ENCODE measurements around the gene RBMS2.

GRCh38 chr12:56521590-56522371 is at the start of gene RBMS2:
- no peak for TF ChIP-seq POLR2A (IDR thresholded peaks at IDR 0.05)
- no peak for TF ChIP-seq EP300 (IDR thresholded peaks at IDR 0.05)
- TF ChIP-seq CTCF (IDR thresholded peaks at IDR 0.05), result no peak
- TF ChIP-seq POLR2AphosphoS5 (IDR thresholded peaks at IDR 0.05), result no peak
